HPDE6-E6E7 (cell line): Measurements from ENCODE around the gene APCDD1.
"Not testable (repeated sequence)": the region's sequence is repeated elsewhere in the genome, so short reads cannot be mapped to it uniquely, and the experiment has no call there.

Experiments used
- DNase-seq: peaks from one replicate; pipeline ENCODE4 v3.0.0; 2011; ENCODE audit warnings: missing footprints; ENCODE audit errors: extremely low spot score

Gene APCDD1

DNA sequence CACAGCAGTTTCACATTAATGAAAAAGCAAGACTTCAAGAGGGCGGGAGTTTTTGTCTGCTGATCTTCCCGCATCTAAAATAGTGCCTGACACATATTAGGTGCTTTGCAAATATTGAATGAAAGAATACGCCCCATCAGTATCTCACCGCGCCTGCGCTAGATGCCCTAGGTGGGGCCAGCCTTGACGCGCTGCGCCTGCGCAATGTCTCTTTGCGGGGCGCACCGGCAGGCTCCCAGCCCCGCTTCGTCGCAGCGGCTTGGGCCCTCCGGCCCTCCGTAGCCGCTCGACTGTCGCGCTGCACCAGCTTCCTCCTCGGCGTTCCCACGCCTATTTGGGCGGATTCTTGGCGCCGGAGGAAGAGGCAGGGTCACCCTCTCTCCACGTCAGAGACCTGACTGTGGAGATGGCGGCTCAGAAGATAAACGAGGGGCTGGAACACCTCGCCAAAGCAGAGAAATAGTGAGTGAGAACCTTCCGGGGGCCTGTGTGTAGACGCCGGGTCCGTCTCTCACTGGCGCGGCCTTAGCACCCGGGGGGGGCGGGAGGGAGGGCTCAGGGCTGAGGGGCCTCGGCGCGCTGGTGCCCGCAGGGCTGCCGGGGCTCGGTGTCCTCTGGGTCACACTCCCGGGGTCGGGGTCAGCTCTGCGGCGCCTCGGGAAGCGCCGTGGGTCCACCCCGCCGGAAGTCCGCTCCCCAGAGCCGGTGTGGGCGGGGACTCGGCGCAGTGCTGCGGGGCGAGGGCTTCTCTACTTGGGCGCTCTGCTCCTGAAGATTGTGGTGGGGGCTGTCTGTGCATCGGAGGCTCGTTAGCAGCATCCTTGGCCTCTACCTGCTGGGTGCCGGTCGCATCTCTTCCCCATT is 71.5 kb downstream of the APCDD1 start, which contains the start of gene NAPG:
Gene NAPG (plus strand): TSS at position 331 of the 864 bp plus-strand sequence. CDS start 76 bp downstream, at position 407.
- peak; percentile 94 for DNase-seq

DNA sequence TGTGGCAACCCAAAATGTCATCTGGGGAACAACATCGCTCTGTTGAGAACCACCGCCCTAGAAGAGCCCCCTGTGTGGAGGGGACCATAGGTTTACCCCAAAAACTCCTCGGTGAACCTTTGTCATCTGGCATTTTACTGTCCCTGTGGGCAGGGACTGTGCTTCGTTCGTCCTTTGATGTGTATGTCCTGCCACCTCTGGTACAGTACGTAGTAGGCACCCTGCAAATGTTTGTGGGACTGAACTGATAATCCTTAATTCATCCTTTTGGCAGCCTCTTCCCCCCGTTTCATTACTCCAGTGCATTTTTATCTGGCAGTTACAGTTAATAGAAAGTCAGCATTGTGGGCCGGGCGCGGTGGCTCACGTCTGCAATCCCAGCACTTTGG is 72.1 kb downstream of the APCDD1 start:
- DNase-seq: no peak

DNA sequence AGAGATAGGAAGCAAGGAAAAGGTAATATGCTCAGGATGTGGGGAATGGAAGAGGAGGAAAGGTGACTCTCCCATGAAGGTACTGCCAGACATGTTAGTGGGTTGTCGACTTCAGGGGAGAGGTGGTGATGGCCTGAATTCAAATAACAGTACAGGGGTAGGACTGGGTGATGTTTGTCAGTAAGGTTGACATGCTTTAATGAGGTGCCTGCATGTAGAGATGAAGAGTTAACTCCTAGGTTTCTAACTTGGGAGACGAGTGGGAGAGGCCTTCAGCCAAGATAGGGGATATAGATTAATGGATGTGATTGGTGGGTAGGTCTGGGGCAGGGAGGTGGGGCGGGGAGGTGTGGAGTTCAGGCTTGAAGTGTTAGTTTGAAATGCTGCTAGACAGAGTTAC is 74.0 kb downstream of the APCDD1 start:
- DNase-seq: no peak

DNA sequence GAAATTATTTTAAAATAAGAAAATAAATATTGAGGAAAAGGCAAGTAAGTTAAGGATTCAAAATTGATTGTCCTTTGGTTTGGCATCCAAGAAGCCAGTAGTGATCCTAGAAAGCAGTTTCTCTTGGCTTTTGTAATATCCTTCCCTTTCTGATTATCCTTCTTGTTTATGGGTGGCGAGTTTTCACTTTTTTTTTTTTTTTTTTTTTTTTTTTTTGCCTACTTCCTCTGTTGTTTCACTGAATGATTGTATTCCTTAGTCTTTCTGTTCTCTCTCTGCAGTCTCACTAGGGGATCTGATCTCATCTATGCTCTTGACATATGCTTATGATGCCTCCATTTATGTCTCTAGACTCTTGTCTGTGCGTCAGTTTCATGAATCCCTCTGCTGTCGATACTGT is 75.6 kb downstream of the APCDD1 start:
- DNase-seq: no peak

DNA sequence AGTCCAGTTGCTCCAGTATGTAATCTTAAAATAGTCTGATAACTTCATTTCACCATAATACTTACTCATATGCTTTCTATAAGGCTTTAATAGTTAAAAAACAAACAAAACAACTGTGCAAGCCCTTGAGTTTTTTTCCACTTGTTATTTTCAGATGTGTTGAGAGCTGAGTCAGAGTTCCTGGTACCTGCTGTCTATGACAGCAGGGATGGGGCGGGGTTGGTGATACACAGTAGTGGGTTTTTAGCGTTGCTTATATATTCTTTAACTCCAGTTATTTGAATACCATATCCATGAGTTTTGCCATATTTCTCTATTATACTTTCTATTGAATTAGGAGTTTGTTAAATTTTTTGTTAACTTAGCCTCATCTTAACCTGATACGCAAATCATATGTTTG is 76.4 kb downstream of the APCDD1 start:
- DNase-seq: no peak

DNA sequence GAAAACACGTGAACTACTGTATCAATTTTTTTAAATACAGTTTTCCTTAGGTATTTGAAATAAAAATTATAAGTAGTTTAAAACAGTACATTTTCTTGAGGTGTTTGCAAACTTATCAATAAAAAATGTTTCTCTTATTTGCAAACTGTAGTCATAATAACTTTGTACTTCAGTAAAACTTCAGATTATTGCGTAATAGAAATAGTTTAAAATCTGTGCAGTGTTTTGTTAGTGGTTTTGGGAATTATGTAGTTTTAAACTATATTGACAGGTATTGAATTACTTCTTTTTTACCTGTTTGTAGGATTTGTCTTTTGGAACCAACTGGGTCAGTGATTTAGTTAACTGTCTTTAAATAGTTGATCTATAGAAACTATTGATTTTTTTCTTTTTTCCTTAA is 78.7 kb downstream of the APCDD1 start:
- DNase-seq: no peak

DNA sequence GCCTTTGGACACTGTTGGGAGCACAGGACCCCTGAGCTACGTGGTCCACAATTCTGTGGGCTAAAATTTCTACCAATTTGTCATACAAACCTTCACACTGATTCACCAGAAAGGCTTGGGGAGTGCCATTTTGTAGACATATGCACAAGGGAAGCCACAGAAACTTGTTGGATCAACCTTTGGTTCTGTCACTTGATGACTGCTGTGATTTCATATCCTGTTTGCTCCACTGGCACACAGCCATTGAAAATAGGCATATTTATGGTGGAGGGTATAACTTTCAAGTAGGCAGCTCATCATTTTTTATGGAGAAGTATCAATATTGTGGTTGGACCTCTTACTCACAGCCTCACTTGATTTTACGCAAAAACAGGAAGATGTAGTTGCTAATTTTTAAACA is 81.8 kb downstream of the APCDD1 start:
- DNase-seq: no peak

DNA sequence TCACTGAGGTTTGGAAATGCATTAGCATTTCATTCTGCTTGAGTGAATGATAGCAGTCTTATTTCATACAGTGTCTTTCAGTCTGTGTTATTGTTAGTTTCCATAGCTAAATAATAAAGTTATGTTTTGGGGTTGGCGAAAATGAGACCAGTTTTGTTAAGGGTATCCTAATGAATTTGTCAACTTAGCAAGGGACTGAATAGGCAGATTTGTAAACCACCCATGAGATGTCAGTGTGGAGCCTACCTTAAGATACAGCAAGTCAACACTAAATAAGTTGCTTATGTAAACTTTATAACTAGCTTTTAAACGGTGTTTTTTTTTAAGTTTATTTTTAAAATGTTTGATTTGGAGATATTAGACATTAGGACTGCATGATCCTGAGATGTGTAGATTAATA is 83.3 kb downstream of the APCDD1 start:
- no peak for DNase-seq

DNA sequence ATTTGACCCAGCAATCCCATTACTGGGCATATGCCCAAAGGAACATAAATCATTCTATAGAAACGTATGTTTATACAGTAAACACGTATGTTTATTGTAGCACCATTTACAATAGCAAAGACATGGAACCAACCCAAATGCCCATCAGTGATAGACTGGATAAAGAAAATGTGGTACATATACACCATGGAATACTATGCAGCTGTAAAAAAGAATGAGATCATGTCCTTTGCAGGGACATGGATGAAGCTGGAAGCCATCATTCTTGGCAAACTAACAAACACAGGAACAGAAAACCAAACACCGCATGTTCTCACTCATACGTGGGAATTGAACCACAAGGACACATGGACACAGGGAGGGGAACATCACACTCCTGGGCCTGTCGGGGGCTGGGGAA is 84.7 kb downstream of the APCDD1 start:
- not testable (repeated sequence) for DNase-seq
